Measurements from ENCODE around the gene NRAS.

The NRAS gene

GRCh38 chr1:114671939-114672275 lies 44.7 kb downstream of the NRAS start:
- DNase-seq, result no peak

- no peak for DNase-seq
Measured at GRCh38 chr1:114671011-114671938, 45.3 kb downstream of the NRAS start.

GRCh38 chr1:114670083-114671010 lies 46.2 kb downstream of the NRAS start:
- DNase-seq, result peak; percentile 82

- no peak for DNase-seq
Measured at GRCh38 chr1:114669562-114670082, 46.9 kb downstream of the NRAS start, which contains the start of gene DENND2C. DENND2C (minus strand) TSS chr1:114670049; CDS start chr1:114625984, 44,065 bp downstream.

- no peak for DNase-seq
Measured at GRCh38 chr1:114668784-114669561, 47.6 kb downstream of the NRAS start.

- no peak for DNase-seq
Measured at GRCh38 chr1:114668373-114668772, 48.2 kb downstream of the NRAS start.

GRCh38 chr1:114666954-114667353 lies 49.6 kb downstream of the NRAS start:
- no peak for DNase-seq

- DNase-seq, result no peak
Measured at GRCh38 chr1:114660238-114660637, 56.3 kb downstream of the NRAS start.

Measured in activated gamma-delta T cell treated with Interleukin-2 at 50 U/mL for 16 hours (primary cell).